Activated T-cell treated with anti-CD3 and anti-CD28 coated beads, Interleukin-2, amount 50 U/mL, for 4 hours (primary cell): ENCODE results near the gene CSRP1. TPM values are rescaled to one million over a fixed set of nuclear protein-coding genes. Genes with fewer than 3 reads are reported as not detected.
"Not testable (repeated sequence)": the region's sequence is repeated elsewhere in the genome, so short reads cannot be mapped to it uniquely, and the experiment has no call there.

Source experiments
- ATAC-seq, 2 donors: fragments of 200-7000 bp; cut with Tn5 transposase; one replicate each; pipeline ENCODE4 v1.10.0; 2021
- DNase-seq: peaks from one replicate; pipeline ENCODE4 v3.0.0-alpha.2; 2020
- H3K27me3 Mint-ChIP-seq: one replicate; pipeline ENCODE4 v1.8.0; 2021; ENCODE audit warnings: low read depth, mixed read lengths
- H3K36me3 Mint-ChIP-seq: one replicate; pipeline ENCODE4 v1.8.0; 2022; ENCODE audit warnings: mixed read lengths; ENCODE audit not compliant: insufficient read depth
- H3K4me1 Mint-ChIP-seq: one replicate; pipeline ENCODE4 v1.8.0; 2021; ENCODE audit warnings: low read depth, mixed read lengths
- H3K4me3 Mint-ChIP-seq: one replicate; pipeline ENCODE4 v1.8.0; 2021; ENCODE audit warnings: mild to moderate bottlenecking, moderate library complexity, mixed read lengths
- H3K9me3 Mint-ChIP-seq: one replicate; pipeline ENCODE4 v1.8.0; 2021; ENCODE audit warnings: mixed read lengths
- total RNA-seq, 3 donors: library from RNA; stranded (reverse); gene quantifications; one replicate each; pipeline ENCODE4 v1.2.1, GENCODE V29; 2021

CSRP1 gene
- total RNA-seq = 10 to 100 TPM; 51.5 to 54.3 (median 52.4) TPM

- H3K36me3 Mint-ChIP-seq = no peaks in the 10 kb centered on the region
- H3K4me3 Mint-ChIP-seq = peak within 1 kb of the TSS; percentile 91
- ATAC-seq = peak; percentile 98
- peaks cover 33% of the 10 kb centered on the region for H3K4me1 Mint-ChIP-seq
- peak; percentile 74 for DNase-seq
- H3K9me3 Mint-ChIP-seq = no peaks in the 10 kb centered on the region
- no peaks in the 10 kb centered on the region for H3K27me3 Mint-ChIP-seq
These were observed at the start of gene CSRP1 for GRCh38 chr1:201506557-201507359. CSRP1 (minus strand) TSS chr1:201507123; CDS start chr1:201496303, 10,820 bp downstream.

- no peak for DNase-seq
- no peaks in the 10 kb centered on the region for H3K36me3 Mint-ChIP-seq
- H3K27me3 Mint-ChIP-seq = no peaks in the 10 kb centered on the region
- H3K4me3 Mint-ChIP-seq = no peak overlapping the region
- no peaks in the 10 kb centered on the region for H3K9me3 Mint-ChIP-seq
- no peak for ATAC-seq
- peaks cover 5% of the 10 kb centered on the region for H3K4me1 Mint-ChIP-seq
These were observed 48.6 kb upstream of the CSRP1 start for GRCh38 chr1:201555593-201555945.

GRCh38 chr1:201554789-201555592 is 48.1 kb upstream of the CSRP1 start:
- Mint-ChIP-seq H3K9me3 (no peaks in the 10 kb centered on the region), H3K4me3 (no peak overlapping the region), H3K36me3 (no peaks in the 10 kb centered on the region), H3K4me1 (peaks cover 5% of the 10 kb centered on the region), H3K27me3 (no peaks in the 10 kb centered on the region)
- DNase-seq = no peak
- no peak for ATAC-seq

GRCh38 chr1:201554190-201554600 is 47.3 kb upstream of the CSRP1 start:
- ATAC-seq = no peak

GRCh38 chr1:201553496-201554189 is 46.7 kb upstream of the CSRP1 start:
- peaks cover 3% of the 10 kb centered on the region for H3K4me1 Mint-ChIP-seq

More at GRCh38 chr1:201554190-201554600, 47.3 kb upstream of the CSRP1 start:
- no peak overlapping the region for H3K4me3 Mint-ChIP-seq
- peaks cover 3% of the 10 kb centered on the region for H3K4me1 Mint-ChIP-seq
- no peaks in the 10 kb centered on the region for H3K27me3 Mint-ChIP-seq
- no peak for DNase-seq
- no peaks in the 10 kb centered on the region for H3K36me3 Mint-ChIP-seq
- no peaks in the 10 kb centered on the region for H3K9me3 Mint-ChIP-seq

GRCh38 chr1:201552941-201553351 is 46.0 kb upstream of the CSRP1 start:
- no peaks in the 10 kb centered on the region for H3K9me3 Mint-ChIP-seq
- no peak for DNase-seq
- ATAC-seq = no peak
- no peaks in the 10 kb centered on the region for H3K36me3 Mint-ChIP-seq
- peaks cover 3% of the 10 kb centered on the region for H3K4me1 Mint-ChIP-seq
- H3K27me3 Mint-ChIP-seq = no peaks in the 10 kb centered on the region
- no peak overlapping the region for H3K4me3 Mint-ChIP-seq

More at GRCh38 chr1:201553496-201554189, 46.7 kb upstream of the CSRP1 start:
- no peak for ATAC-seq
- Mint-ChIP-seq H3K4me3 (no peak overlapping the region), H3K27me3 (no peaks in the 10 kb centered on the region), H3K36me3 (no peaks in the 10 kb centered on the region), H3K9me3 (no peaks in the 10 kb centered on the region)
- DNase-seq = no peak

- Mint-ChIP-seq H3K4me3 (no peak overlapping the region), H3K9me3 (no peaks in the 10 kb centered on the region), H3K36me3 (no peaks in the 10 kb centered on the region), H3K27me3 (no peaks in the 10 kb centered on the region), H3K4me1 (peaks cover 3% of the 10 kb centered on the region)
- DNase-seq (no peak), ATAC-seq (no peak)
These were observed 45.2 kb upstream of the CSRP1 start for GRCh38 chr1:201551877-201552731.

GRCh38 chr1:201551096-201551495 is 44.2 kb upstream of the CSRP1 start:
- no peak for ATAC-seq
- Mint-ChIP-seq H3K4me3 (no peak overlapping the region), H3K27me3 (no peaks in the 10 kb centered on the region), H3K36me3 (no peaks in the 10 kb centered on the region), H3K4me1 (peaks cover 3% of the 10 kb centered on the region), H3K9me3 (no peaks in the 10 kb centered on the region)
- no peak for DNase-seq

GRCh38 chr1:201549522-201549921 is 42.6 kb upstream of the CSRP1 start:
- not testable (repeated sequence) for ATAC-seq, H3K4me1 Mint-ChIP-seq, H3K4me3 Mint-ChIP-seq, H3K36me3 Mint-ChIP-seq, H3K27me3 Mint-ChIP-seq, DNase-seq, H3K9me3 Mint-ChIP-seq

GRCh38 chr1:201545851-201546492 is 39.0 kb upstream of the CSRP1 start:
- peaks cover 13% of the 10 kb centered on the region for H3K27me3 Mint-ChIP-seq
- no peak for DNase-seq
- H3K9me3 Mint-ChIP-seq = no peaks in the 10 kb centered on the region
- H3K4me3 Mint-ChIP-seq = no peak overlapping the region
- no peaks in the 10 kb centered on the region for H3K36me3 Mint-ChIP-seq
- ATAC-seq = peak; percentile 21 to 30
- H3K4me1 Mint-ChIP-seq = no peaks in the 10 kb centered on the region

- Mint-ChIP-seq H3K4me3 (no peak overlapping the region), H3K4me1 (peaks cover 6% of the 10 kb centered on the region), H3K27me3 (peaks cover 23% of the 10 kb centered on the region), H3K9me3 (no peaks in the 10 kb centered on the region), H3K36me3 (no peaks in the 10 kb centered on the region)
- ATAC-seq = no peak
- no peak for DNase-seq
These were observed 37.8 kb upstream of the CSRP1 start for GRCh38 chr1:201544710-201545109.

- no peak for DNase-seq
- Mint-ChIP-seq H3K4me3 (no peak overlapping the region), H3K4me1 (peaks cover 11% of the 10 kb centered on the region), H3K36me3 (no peaks in the 10 kb centered on the region), H3K9me3 (no peaks in the 10 kb centered on the region), H3K27me3 (peaks cover 28% of the 10 kb centered on the region)
- no peak for ATAC-seq
These were observed 37.1 kb upstream of the CSRP1 start for GRCh38 chr1:201543871-201544642.
